Transverse colon (tissue), 4 donors: ENCODE results near the gene PSME1. TPM values are rescaled to one million over a fixed set of nuclear protein-coding genes. Genes with fewer than 3 reads are reported as not detected.
A peak's percentile ranks its signal among the peaks of the same experiment; 100 is the strongest.

Experiments used
- DNase-seq: peaks from one replicate; pipeline ENCODE4 v3.0.0-alpha.2; 2019
- H3K27ac ChIP-seq, 4 donors: fragments of 200-600 bp; sonication (generic); 2 replicates each; pipeline ENCODE4 v1.5.1; 2016 to 2018; ENCODE audit warnings: inconsistent platforms in 4 of 4
- H3K27me3 ChIP-seq: fragments of 200-600 bp; sonication (generic); 2 replicates; pipeline ENCODE4 v1.5.1; 2017; ENCODE audit warnings: inconsistent platforms
- H3K36me3 ChIP-seq, 4 donors: fragments of 200-600 bp; sonication (generic); 2 replicates each; pipeline ENCODE4 v1.5.1; 2017 to 2019; ENCODE audit warnings: inconsistent platforms in 4 of 4
- H3K4me1 ChIP-seq, 4 donors: fragments of 200-600 bp; sonication (generic); 2 replicates each; pipeline ENCODE4 v1.5.1; 2017 to 2020; ENCODE audit warnings: inconsistent platforms in 4 of 4
- H3K4me3 ChIP-seq, 4 donors: fragments of 200-600 bp; sonication (generic); 1 replicate in 1 of 4; 2 replicates in 3 of 4; pipeline versions ENCODE4 v1.5.1 to v1.6.1; 2017 to 2019; ENCODE audit warnings: inconsistent platforms in 4 of 4
- H3K9me3 ChIP-seq, 2 donors: fragments of 200-600 bp; sonication (generic); 2 replicates each; pipeline ENCODE4 v1.5.1; 2017 to 2019; ENCODE audit warnings: inconsistent platforms in 2 of 2
- EP300 ChIP-seq: sonication (generic); formaldehyde crosslinking; IDR thresholded peaks from one replicate; pipeline ENCODE4 v1.6.1; 2017; ENCODE audit warnings: antibody characterized with exemption, low read depth
- POLR2A ChIP-seq: fragments of 450-650 bp; IDR thresholded peaks from one replicate; pipeline ENCODE4 v1.6.1; 2016; ENCODE audit warnings: antibody characterized with exemption, mild to moderate bottlenecking, moderate library complexity
- POLR2AphosphoS5 ChIP-seq, 3 donors: sonication (generic); formaldehyde crosslinking; IDR thresholded peaks; one replicate each; pipeline ENCODE4 v1.6.1; 2016; ENCODE audit warnings: antibody characterized with exemption in 3 of 3
- WGBS, 2 donors: methylation state at CpG; one replicate each; pipeline ENCODE4 v1.1.5; 2018; ENCODE audit warnings: low coverage in 1 of 2; 5-methylcytosine and 5-hydroxymethylcytosine counted together
- in situ Hi-C, 4 donors: fragments of 200-750 bp; cut with MboI; loops; one replicate each; pipeline versions ENCODE4 v1.15.0 to v1.15.1; 2017; ENCODE audit warnings: low sequenced_read_pairs in 3 of 4, low pct_ligation_motif_present in 1 of 4, low pct_unique_long_range_greater_than_20kb in 1 of 4
- intact Hi-C: fragments of 100-400 bp; cut with DNase I; formaldehyde crosslinking; loops from one replicate; pipeline ENCODE4 v1.15.1; 2023; ENCODE audit warnings: low total_unique reads
- total RNA-seq, 4 donors: library from RNA; depleted of rRNA; stranded (reverse); fragments of >200 nt; gene quantifications; one replicate each; pipeline ENCODE4 v1.1.0, GENCODE V29; 2016
- TF ChIP-seq, protein P1 (sequence below), 5 experiments: fragments of 200-600 bp in 3 of 5; fragments of 450-650 bp in 2 of 5; sonication (generic) in 3 of 5; IDR thresholded peaks; 1 replicate in 2 of 5; 2 replicates in 3 of 5; pipeline ENCODE4 v1.5.1; 2016 to 2017; ENCODE audit warnings: antibody characterized with exemption in 5 of 5, inconsistent platforms in 3 of 5, mild to moderate bottlenecking in 2 of 5, moderate library complexity in 1 of 5

The PSME1 gene
- total RNA-seq, 4 donors from 2014 or later, result 38.8 to 198 (median 132) TPM

DNA sequence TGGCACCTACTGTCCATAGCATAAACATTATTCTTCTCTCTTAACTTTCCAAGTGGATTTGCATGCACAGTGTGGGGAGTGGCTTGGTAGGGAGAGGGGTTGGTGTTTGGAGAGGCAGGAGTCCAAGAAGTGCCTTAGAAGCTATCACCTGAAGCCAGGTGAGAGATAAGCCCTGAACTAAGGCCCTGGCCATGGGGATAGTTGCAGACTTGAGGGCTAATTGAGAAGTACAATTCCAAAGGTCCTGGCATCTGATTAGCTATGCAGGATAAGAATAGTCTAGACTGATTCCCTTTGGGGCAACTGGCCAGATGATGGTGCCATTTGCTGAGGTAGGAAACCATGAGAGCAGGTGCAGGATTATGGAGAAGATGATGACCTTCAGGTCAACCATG, 43.9 kb upstream of the PSME1 start:
- Histone ChIP-seq H3K27ac (peak overlapping the region; percentile 92 to 99 (median 97)), H3K9me3 (no peaks in the 10 kb centered on the region), H3K4me1 (peaks cover 4 to 42% (median 19%) of the 10 kb centered on the region in 4 donors), H3K4me3 (no peak overlapping the region), H3K36me3 (no peaks in the 10 kb centered on the region), H3K27me3 (no peaks in the 10 kb centered on the region)
- intact Hi-C loops (loop anchor here (10.0 kb wide), 1 partner anchor 77 kb away; no protein-coding TSS in a partner anchor), in situ Hi-C loops (loop anchor here in 1 of 4 donors (5.0 kb wide), 1 partner anchor 35 kb away; no protein-coding TSS in a partner anchor)
- TF ChIP-seq EP300, result no peak
- TF ChIP-seq, protein P1, sequence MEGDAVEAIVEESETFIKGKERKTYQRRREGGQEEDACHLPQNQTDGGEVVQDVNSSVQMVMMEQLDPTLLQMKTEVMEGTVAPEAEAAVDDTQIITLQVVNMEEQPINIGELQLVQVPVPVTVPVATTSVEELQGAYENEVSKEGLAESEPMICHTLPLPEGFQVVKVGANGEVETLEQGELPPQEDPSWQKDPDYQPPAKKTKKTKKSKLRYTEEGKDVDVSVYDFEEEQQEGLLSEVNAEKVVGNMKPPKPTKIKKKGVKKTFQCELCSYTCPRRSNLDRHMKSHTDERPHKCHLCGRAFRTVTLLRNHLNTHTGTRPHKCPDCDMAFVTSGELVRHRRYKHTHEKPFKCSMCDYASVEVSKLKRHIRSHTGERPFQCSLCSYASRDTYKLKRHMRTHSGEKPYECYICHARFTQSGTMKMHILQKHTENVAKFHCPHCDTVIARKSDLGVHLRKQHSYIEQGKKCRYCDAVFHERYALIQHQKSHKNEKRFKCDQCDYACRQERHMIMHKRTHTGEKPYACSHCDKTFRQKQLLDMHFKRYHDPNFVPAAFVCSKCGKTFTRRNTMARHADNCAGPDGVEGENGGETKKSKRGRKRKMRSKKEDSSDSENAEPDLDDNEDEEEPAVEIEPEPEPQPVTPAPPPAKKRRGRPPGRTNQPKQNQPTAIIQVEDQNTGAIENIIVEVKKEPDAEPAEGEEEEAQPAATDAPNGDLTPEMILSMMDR (IDR thresholded peaks at IDR 0.05), result no peak
- no peak for TF ChIP-seq POLR2AphosphoS5 (IDR thresholded peaks at IDR 0.05)
- no peak for TF ChIP-seq POLR2A
- DNase-seq, result peak; percentile 43

DNA sequence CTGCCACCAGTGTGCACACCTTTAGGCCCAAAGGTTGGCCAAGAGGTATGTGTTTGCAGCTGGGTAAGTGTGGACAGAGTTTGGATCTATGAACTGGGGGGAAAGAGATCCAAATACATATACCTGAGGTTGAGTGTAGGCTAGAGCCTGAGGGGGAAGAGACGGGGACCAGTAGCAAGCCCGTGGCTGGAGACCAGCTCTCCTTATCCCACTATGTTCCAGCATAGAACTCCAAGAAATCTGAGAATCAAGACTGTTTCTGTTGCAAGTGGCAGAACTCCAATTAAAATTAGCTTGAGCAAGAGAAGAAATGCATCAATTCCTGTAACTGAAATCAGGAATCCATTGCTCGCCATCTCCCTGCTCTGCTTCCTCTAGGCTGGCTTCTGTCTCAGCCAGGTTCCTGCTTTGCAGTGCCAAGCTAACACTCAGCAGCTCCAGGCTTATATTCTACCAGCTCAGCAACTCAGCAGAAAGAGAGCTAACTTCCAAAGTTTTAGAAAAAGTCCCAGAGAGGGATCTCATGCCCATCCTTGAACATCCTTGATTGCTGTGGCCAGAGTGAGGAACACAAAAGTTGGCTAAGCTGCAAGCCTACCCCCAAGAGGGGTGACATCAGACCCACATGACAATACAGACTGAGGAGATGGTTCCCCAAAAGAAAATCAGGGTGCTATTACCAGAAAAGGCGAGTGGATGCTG, 43.3 kb upstream of the PSME1 start:
- no peaks in the 10 kb centered on the region for H3K36me3 ChIP-seq
- WGBS, 2 donors, result 80 to 92% methylated on average over 1 to 4 of the region's 4 CpGs
- in situ Hi-C loops (loop anchor here in 1 of 4 donors (5.0 kb wide), 1 partner anchor 35 kb away; no protein-coding TSS in a partner anchor), intact Hi-C loops (loop anchor here (10.0 kb wide), 1 partner anchor 78 kb away; no protein-coding TSS in a partner anchor)
- TF ChIP-seq EP300, result no peak
- no peak for TF ChIP-seq POLR2AphosphoS5 (IDR thresholded peaks at IDR 0.05)
- TF ChIP-seq, protein P1 (IDR thresholded peaks at IDR 0.05), result no peak
- no peak for TF ChIP-seq POLR2A
- peaks cover 4 to 42% (median 19%) of the 10 kb centered on the region in 4 donors for H3K4me1 ChIP-seq
- no peaks in the 10 kb centered on the region for H3K9me3 ChIP-seq
- DNase-seq, result no peak
- no peaks in the 10 kb centered on the region for H3K27me3 ChIP-seq
- H3K4me3 ChIP-seq, result no peak overlapping the region
- peak overlapping the region; percentile 92 to 99 (median 97) for H3K27ac ChIP-seq

GRCh38 chr14:24093207-24093900, 42.6 kb upstream of the PSME1 start:
- Histone ChIP-seq H3K27ac (peak overlapping the region; percentile 92 to 99 (median 97)), H3K27me3 (no peaks in the 10 kb centered on the region), H3K4me1 (peaks cover 4 to 42% (median 19%) of the 10 kb centered on the region in 4 donors), H3K36me3 (no peaks in the 10 kb centered on the region), H3K4me3 (peak overlapping the region in 3 of 4 donors; percentile 74 to 92 (median 90)), H3K9me3 (no peaks in the 10 kb centered on the region)
- WGBS, 2 donors, result 81 to 93% methylated on average over 3 to 19 of the region's 19 CpGs
- DNase-seq, result peak; percentile 25
- in situ Hi-C loops (loop anchor here in 1 of 4 donors (5.0 kb wide), 1 partner anchor 36 kb away; no protein-coding TSS in a partner anchor), intact Hi-C loops (loop anchor here (10.0 kb wide), 1 partner anchor 79 kb away; no protein-coding TSS in a partner anchor)
- no peak for TF ChIP-seq POLR2AphosphoS5 (IDR thresholded peaks at IDR 0.05)
- no peak for TF ChIP-seq EP300
- TF ChIP-seq POLR2A, result no peak
- TF ChIP-seq, protein P1 (IDR thresholded peaks at IDR 0.05), result no peak
